ENCODE measurements around the gene NAPEPLD.

The NAPEPLD gene

GRCh38 chr7:103143868-103144267 lies 5.0 kb downstream of the NAPEPLD start:
- TF ChIP-seq ARNT (IDR thresholded peaks at IDR 0.05): 0 out of 2 replicates have a peak, but pooled peaks have one; percentile 30
- no peak for TF ChIP-seq SP1 (IDR thresholded peaks at IDR 0.05)
- TF ChIP-seq L3MBTL2 (conservative IDR thresholded peaks at IDR 0.05): no peak
- no peak for TF ChIP-seq FOXK2 (IDR thresholded peaks at IDR 0.05)
- TF ChIP-seq CTBP1 (IDR thresholded peaks at IDR 0.05; ENCODE audit: borderline replicate concordance): peak; percentile 69; the same call in 1 of the 2 replicates
- TF ChIP-seq NFRKB (IDR thresholded peaks at IDR 0.05): no peak
- TF ChIP-seq ELF4 (IDR thresholded peaks at IDR 0.05): no peak
- TF ChIP-seq BHLHE40 (IDR thresholded peaks at IDR 0.05; ENCODE audit: borderline replicate concordance): no peak
- no peak for TF ChIP-seq TARDBP (IDR thresholded peaks at IDR 0.05)
- no peak for TF ChIP-seq HDGF (IDR thresholded peaks at IDR 0.05; ENCODE audit: borderline replicate concordance)
- TF ChIP-seq PKNOX1 (IDR thresholded peaks at IDR 0.05): peak; percentile 72
- TF ChIP-seq FOXA1 (IDR thresholded peaks at IDR 0.05): 0 out of 2 replicates have a peak, but pooled peaks have one; percentile 37
- DNase-seq (ENCODE audit: extremely low spot score): no peak
- POLR2A ChIA-PET: no interaction called here
- CTCF ChIA-PET: no interaction called here

GRCh38 chr7:103142494-103142893 lies 6.4 kb downstream of the NAPEPLD start:
- TF ChIP-seq SUZ12 (IDR thresholded peaks at IDR 0.05) (no peak), PKNOX1 (IDR thresholded peaks at IDR 0.05) (no peak), BHLHE40 (IDR thresholded peaks at IDR 0.05; ENCODE audit: borderline replicate concordance) (no peak), LEF1 (IDR thresholded peaks at IDR 0.05; ENCODE audit: borderline replicate concordance) (no peak), ELF4 (IDR thresholded peaks at IDR 0.05) (no peak), FOXK2 (IDR thresholded peaks at IDR 0.05) (no peak), SP1 (IDR thresholded peaks at IDR 0.05) (no peak), CTBP1 (IDR thresholded peaks at IDR 0.05; ENCODE audit: borderline replicate concordance) (no peak), FOXM1 (IDR thresholded peaks at IDR 0.05; ENCODE audit: borderline replicate concordance) (no peak), L3MBTL2 (conservative IDR thresholded peaks at IDR 0.05) (no peak)
- CTCF ChIA-PET: interaction anchor here (1.6 kb wide), 1 partner anchor 12 kb away, joined by 3 read pairs; no protein-coding TSS in a partner anchor
- POLR2A ChIA-PET: no interaction called here
- no peak for DNase-seq (ENCODE audit: extremely low spot score)

- DNase-seq (ENCODE audit: extremely low spot score): no peak
- ChIA-PET POLR2A (interaction anchor here (1.2 kb wide), 1 partner anchor 67 kb away, joined by 3 read pairs; the partner anchor contains the start of genes ARMC10 and FBXL13), CTCF (interaction anchor here (1.6 kb wide), 1 partner anchor 11 kb away, joined by 3 read pairs; no protein-coding TSS in a partner anchor)
- TF ChIP-seq NFRKB (IDR thresholded peaks at IDR 0.05) (no peak), SUZ12 (IDR thresholded peaks at IDR 0.05) (no peak), ELF4 (IDR thresholded peaks at IDR 0.05) (no peak), PKNOX1 (IDR thresholded peaks at IDR 0.05) (no peak), ZNF384 (IDR thresholded peaks at IDR 0.05) (no peak), LEF1 (IDR thresholded peaks at IDR 0.05; ENCODE audit: borderline replicate concordance) (no peak), ARNT (IDR thresholded peaks at IDR 0.05) (no peak), FOXK2 (IDR thresholded peaks at IDR 0.05) (no peak), BHLHE40 (IDR thresholded peaks at IDR 0.05; ENCODE audit: borderline replicate concordance) (no peak), FOXA1 (IDR thresholded peaks at IDR 0.05) (no peak), SP1 (IDR thresholded peaks at IDR 0.05) (no peak), HDGF (IDR thresholded peaks at IDR 0.05; ENCODE audit: borderline replicate concordance) (no peak), CTBP1 (IDR thresholded peaks at IDR 0.05; ENCODE audit: borderline replicate concordance) (no peak), L3MBTL2 (conservative IDR thresholded peaks at IDR 0.05) (no peak), FOXM1 (IDR thresholded peaks at IDR 0.05; ENCODE audit: borderline replicate concordance) (no peak), TARDBP (IDR thresholded peaks at IDR 0.05) (no peak)
Measured at GRCh38 chr7:103141753-103142404, 7.0 kb downstream of the NAPEPLD start.

- DNase-seq (ENCODE audit: extremely low spot score): no peak
- CTCF ChIA-PET: interaction anchor here (1.6 kb wide), 1 partner anchor 10 kb away, joined by 3 read pairs; no protein-coding TSS in a partner anchor
- no peak for TF ChIP-seq FOXK2 (IDR thresholded peaks at IDR 0.05)
- TF ChIP-seq CTBP1 (IDR thresholded peaks at IDR 0.05; ENCODE audit: borderline replicate concordance): no peak
- TF ChIP-seq SUZ12 (IDR thresholded peaks at IDR 0.05): no peak
- TF ChIP-seq HDGF (IDR thresholded peaks at IDR 0.05; ENCODE audit: borderline replicate concordance): no peak
- no peak for TF ChIP-seq PKNOX1 (IDR thresholded peaks at IDR 0.05)
- no peak for TF ChIP-seq LEF1 (IDR thresholded peaks at IDR 0.05; ENCODE audit: borderline replicate concordance)
- TF ChIP-seq TARDBP (IDR thresholded peaks at IDR 0.05): no peak
- TF ChIP-seq FOXA1 (IDR thresholded peaks at IDR 0.05): no peak
- TF ChIP-seq ARNT (IDR thresholded peaks at IDR 0.05): no peak
- no peak for TF ChIP-seq ZNF384 (IDR thresholded peaks at IDR 0.05)
- TF ChIP-seq ELF4 (IDR thresholded peaks at IDR 0.05): no peak
- no peak for TF ChIP-seq L3MBTL2 (conservative IDR thresholded peaks at IDR 0.05)
- TF ChIP-seq BHLHE40 (IDR thresholded peaks at IDR 0.05; ENCODE audit: borderline replicate concordance): no peak
- no peak for TF ChIP-seq FOXM1 (IDR thresholded peaks at IDR 0.05; ENCODE audit: borderline replicate concordance)
- TF ChIP-seq NFRKB (IDR thresholded peaks at IDR 0.05): no peak
- POLR2A ChIA-PET: interaction anchor here (1.2 kb wide), 1 partner anchor 66 kb away, joined by 3 read pairs; the partner anchor contains the start of genes ARMC10 and FBXL13
Measured at GRCh38 chr7:103140685-103141084, 8.2 kb downstream of the NAPEPLD start.

- ChIA-PET CTCF (no interaction called here), POLR2A (no interaction called here)
- TF ChIP-seq ZNF384 (IDR thresholded peaks at IDR 0.05) (no peak), FOXM1 (IDR thresholded peaks at IDR 0.05; ENCODE audit: borderline replicate concordance) (no peak), ELF4 (IDR thresholded peaks at IDR 0.05) (no peak), SUZ12 (IDR thresholded peaks at IDR 0.05) (no peak), NFRKB (IDR thresholded peaks at IDR 0.05) (no peak), BHLHE40 (IDR thresholded peaks at IDR 0.05; ENCODE audit: borderline replicate concordance) (no peak), ARNT (IDR thresholded peaks at IDR 0.05) (no peak), HDGF (IDR thresholded peaks at IDR 0.05; ENCODE audit: borderline replicate concordance) (no peak), SP1 (IDR thresholded peaks at IDR 0.05) (no peak), TARDBP (IDR thresholded peaks at IDR 0.05) (no peak), FOXA1 (IDR thresholded peaks at IDR 0.05) (no peak), PKNOX1 (IDR thresholded peaks at IDR 0.05) (no peak), LEF1 (IDR thresholded peaks at IDR 0.05; ENCODE audit: borderline replicate concordance) (no peak), FOXK2 (IDR thresholded peaks at IDR 0.05) (no peak)
- no peak for DNase-seq (ENCODE audit: extremely low spot score)
Measured at GRCh38 chr7:103140061-103140460, 8.8 kb downstream of the NAPEPLD start.

Data from HEK293T (cell line).